ENCODE results near the gene GAGE12F.
"Not testable (repeated sequence)": the region's sequence is repeated elsewhere in the genome, so short reads cannot be mapped to it uniquely, and the experiment has no call there.

The GAGE12F gene

GRCh38 chrX:49560542-49560941 is at the start of gene GAGE12F:
Gene GAGE12F (plus strand): TSS chrX:49560842. CDS start chrX:49561997, 1,155 bp downstream.
- H2AFZ ChIP-seq = not testable (repeated sequence)

GRCh38 chrX:49531877-49532276 is 28.8 kb upstream of the GAGE12F start, which contains the start of gene GAGE12C:
Gene GAGE12C (plus strand): TSS chrX:49532177. CDS start chrX:49533332, 1,155 bp downstream.
- not testable (repeated sequence) for H3K27ac ChIP-seq; H3K79me2 ChIP-seq; H3K27me3 ChIP-seq (ENCODE audit: control insufficient read depth, insufficient read depth, low read length); H2AFZ ChIP-seq; H3K36me3 ChIP-seq (ENCODE audit: control insufficient read depth, insufficient read depth, low read length); H3K4me2 ChIP-seq (ENCODE audit: low read length); H3K4me3 ChIP-seq (ENCODE audit: low read depth, low read length); H3K9ac ChIP-seq; H3K9me3 ChIP-seq (ENCODE audit: control insufficient read depth, low read length); H3K4me1 ChIP-seq

More at GRCh38 chrX:49560542-49560941, at the start of gene GAGE12F:
- not testable (repeated sequence) for H3K36me3 ChIP-seq (ENCODE audit: control insufficient read depth, insufficient read depth, low read length); H3K27me3 ChIP-seq (ENCODE audit: control insufficient read depth, insufficient read depth, low read length); H3K4me1 ChIP-seq; H3K27ac ChIP-seq; H3K79me2 ChIP-seq; H3K4me2 ChIP-seq (ENCODE audit: low read length); H3K9ac ChIP-seq; H3K9me3 ChIP-seq (ENCODE audit: control insufficient read depth, low read length); H3K4me3 ChIP-seq (ENCODE audit: low read depth, low read length)

GRCh38 chrX:49541433-49541832 is 19.2 kb upstream of the GAGE12F start, which contains the start of gene GAGE12D:
Gene GAGE12D (plus strand): TSS chrX:49541733. CDS start chrX:49542888, 1,155 bp downstream.
- not testable (repeated sequence) for H3K36me3 ChIP-seq (ENCODE audit: control insufficient read depth, insufficient read depth, low read length); H3K27me3 ChIP-seq (ENCODE audit: control insufficient read depth, insufficient read depth, low read length); H3K9ac ChIP-seq; H3K4me3 ChIP-seq (ENCODE audit: low read depth, low read length); H3K4me1 ChIP-seq; H2AFZ ChIP-seq; H3K4me2 ChIP-seq (ENCODE audit: low read length); H3K27ac ChIP-seq; H3K9me3 ChIP-seq (ENCODE audit: control insufficient read depth, low read length); H3K79me2 ChIP-seq

- not testable (repeated sequence) for H3K9me3 ChIP-seq (ENCODE audit: control insufficient read depth, low read length); H3K27me3 ChIP-seq (ENCODE audit: control insufficient read depth, insufficient read depth, low read length); H3K27ac ChIP-seq; H3K4me1 ChIP-seq; H3K36me3 ChIP-seq (ENCODE audit: control insufficient read depth, insufficient read depth, low read length); H3K79me2 ChIP-seq; H3K4me2 ChIP-seq (ENCODE audit: low read length); H3K4me3 ChIP-seq (ENCODE audit: low read depth, low read length); H3K9ac ChIP-seq; H2AFZ ChIP-seq
Observed at GRCh38 chrX:49550989-49551388, 9.7 kb upstream of the GAGE12F start, which contains the start of gene GAGE12E. Gene GAGE12E (plus strand): TSS chrX:49551289. CDS start chrX:49552444, 1,155 bp downstream.

- H3K9me3 ChIP-seq (ENCODE audit: control insufficient read depth, low read length); H3K27ac ChIP-seq; H3K4me1 ChIP-seq; H3K79me2 ChIP-seq; H3K36me3 ChIP-seq (ENCODE audit: control insufficient read depth, insufficient read depth, low read length); H3K4me3 ChIP-seq (ENCODE audit: low read depth, low read length); H3K4me2 ChIP-seq (ENCODE audit: low read length); H3K9ac ChIP-seq; H2AFZ ChIP-seq; H3K27me3 ChIP-seq (ENCODE audit: control insufficient read depth, insufficient read depth, low read length): not testable (repeated sequence)
Observed at GRCh38 chrX:49568728-49569127, 8.1 kb downstream of the GAGE12F start.

- H3K4me2 ChIP-seq (ENCODE audit: low read length); H3K4me3 ChIP-seq (ENCODE audit: low read depth, low read length); H3K9me3 ChIP-seq (ENCODE audit: control insufficient read depth, low read length): not testable (repeated sequence)
Observed at GRCh38 chrX:49569152-49569551, 8.5 kb downstream of the GAGE12F start.

GRCh38 chrX:49570100-49570499 is 9.5 kb downstream of the GAGE12F start, which contains the start of gene GAGE12G:
Gene GAGE12G (plus strand): TSS chrX:49570400. CDS start chrX:49571555, 1,155 bp downstream.
- not testable (repeated sequence) for H3K4me2 ChIP-seq (ENCODE audit: low read length); H3K27ac ChIP-seq; H3K9me3 ChIP-seq (ENCODE audit: control insufficient read depth, low read length); H3K36me3 ChIP-seq (ENCODE audit: control insufficient read depth, insufficient read depth, low read length); H3K4me1 ChIP-seq; H3K79me2 ChIP-seq; H2AFZ ChIP-seq; H3K4me3 ChIP-seq (ENCODE audit: low read depth, low read length); H3K27me3 ChIP-seq (ENCODE audit: control insufficient read depth, insufficient read depth, low read length); H3K9ac ChIP-seq

More at GRCh38 chrX:49569152-49569551, 8.5 kb downstream of the GAGE12F start:
- not testable (repeated sequence) for H3K36me3 ChIP-seq (ENCODE audit: control insufficient read depth, insufficient read depth, low read length); H3K79me2 ChIP-seq; H2AFZ ChIP-seq; H3K9ac ChIP-seq; H3K4me1 ChIP-seq; H3K27ac ChIP-seq; H3K27me3 ChIP-seq (ENCODE audit: control insufficient read depth, insufficient read depth, low read length)

- not testable (repeated sequence) for H3K9ac ChIP-seq; H3K4me3 ChIP-seq (ENCODE audit: low read depth, low read length); H3K4me2 ChIP-seq (ENCODE audit: low read length); H3K27me3 ChIP-seq (ENCODE audit: control insufficient read depth, insufficient read depth, low read length); H2AFZ ChIP-seq; H3K36me3 ChIP-seq (ENCODE audit: control insufficient read depth, insufficient read depth, low read length); H3K79me2 ChIP-seq; H3K27ac ChIP-seq; H3K9me3 ChIP-seq (ENCODE audit: control insufficient read depth, low read length); H3K4me1 ChIP-seq
Observed at GRCh38 chrX:49579649-49580048, 19.0 kb downstream of the GAGE12F start, which contains the start of gene GAGE12H. Gene GAGE12H (plus strand): TSS chrX:49579949. CDS start chrX:49581104, 1,155 bp downstream.

- not testable (repeated sequence) for H3K4me2 ChIP-seq (ENCODE audit: low read length); H3K27me3 ChIP-seq (ENCODE audit: control insufficient read depth, insufficient read depth, low read length); H3K9me3 ChIP-seq (ENCODE audit: control insufficient read depth, low read length); H3K36me3 ChIP-seq (ENCODE audit: control insufficient read depth, insufficient read depth, low read length); H3K9ac ChIP-seq; H3K27ac ChIP-seq; H3K4me1 ChIP-seq; H2AFZ ChIP-seq; H3K79me2 ChIP-seq; H3K4me3 ChIP-seq (ENCODE audit: low read depth, low read length)
Observed at GRCh38 chrX:49589196-49589595, 28.6 kb downstream of the GAGE12F start, which contains the start of gene GAGE2A. Gene GAGE2A (plus strand): TSS chrX:49589496. CDS start chrX:49590651, 1,155 bp downstream.

- not testable (repeated sequence) for H3K4me1 ChIP-seq; H3K4me3 ChIP-seq (ENCODE audit: low read depth, low read length)
Observed at GRCh38 chrX:49589769-49590478, 29.3 kb downstream of the GAGE12F start.

GRCh38 chrX:49590488-49590887 is 29.8 kb downstream of the GAGE12F start:
- H3K79me2 ChIP-seq; H3K27me3 ChIP-seq (ENCODE audit: control insufficient read depth, insufficient read depth, low read length); H3K27ac ChIP-seq; H2AFZ ChIP-seq; H3K4me2 ChIP-seq (ENCODE audit: low read length); H3K4me3 ChIP-seq (ENCODE audit: low read depth, low read length); H3K36me3 ChIP-seq (ENCODE audit: control insufficient read depth, insufficient read depth, low read length); H3K9me3 ChIP-seq (ENCODE audit: control insufficient read depth, low read length); H3K9ac ChIP-seq; H3K4me1 ChIP-seq: not testable (repeated sequence)

More at GRCh38 chrX:49589769-49590478, 29.3 kb downstream of the GAGE12F start:
- not testable (repeated sequence) for H3K36me3 ChIP-seq (ENCODE audit: control insufficient read depth, insufficient read depth, low read length); H2AFZ ChIP-seq; H3K9ac ChIP-seq; H3K4me2 ChIP-seq (ENCODE audit: low read length); H3K27me3 ChIP-seq (ENCODE audit: control insufficient read depth, insufficient read depth, low read length); H3K79me2 ChIP-seq; H3K27ac ChIP-seq; H3K9me3 ChIP-seq (ENCODE audit: control insufficient read depth, low read length)
